Pancreas (tissue), 10 donors: ENCODE measurements around the gene PPOX. TPM values are rescaled to one million over a fixed set of nuclear protein-coding genes. Genes with fewer than 3 reads are reported as not detected.
A peak's percentile ranks its signal among the peaks of the same experiment; 100 is the strongest.

Experiments
- ATAC-seq, 4 donors: fragments of 200-7000 bp; cut with Tn5 transposase; one replicate each; pipeline versions ENCODE4 v1.8.0 to v1.9.1; 2020; ENCODE audit warnings: mild to moderate bottlenecking in 4 of 4, moderate library complexity in 4 of 4
- DNase-seq, 6 donors: peaks; one replicate each; pipeline ENCODE4 v3.0.0-alpha.2; 2020
- FAIRE-seq: peaks from 2 replicates; lab custom pipeline; 2012; peaks lifted over from hg19 to GRCh38; lab: Jason Lieb, UNC
- H3K27ac ChIP-seq, 4 donors: fragments of 200-600 bp; sonication (generic); 1 replicate in 3 of 4; 2 replicates in 1 of 4; pipeline versions ENCODE4 v1.5.0 to v1.8.0; 2020
- H3K27me3 ChIP-seq, 4 donors: fragments of 200-600 bp; one replicate each; pipeline ENCODE4 v1.8.0; 2021
- H3K36me3 ChIP-seq, 3 donors: fragments of 200-600 bp; sonication (generic) in 1 of 3; one replicate each; pipeline versions ENCODE4 v1.5.0 to v1.8.0; 2020 to 2021
- H3K4me1 ChIP-seq, 3 donors: fragments of 200-600 bp; one replicate each; pipeline ENCODE4 v1.8.0; 2021
- H3K4me3 ChIP-seq, 4 donors: fragments of 200-600 bp; sonication (generic) in 2 of 4; one replicate each; pipeline versions ENCODE4 v1.5.0 to v1.8.0; 2020 to 2021
- H3K9me3 ChIP-seq, 4 donors: fragments of 200-600 bp; one replicate each; pipeline ENCODE4 v1.8.0; 2021
- WGBS, 2 donors: extraction: QIAGEN DNeasy Blood & Tissue Kit; methylation state at CpG; one replicate each; pipeline ENCODE4 v1.1.7; 2013; 5-methylcytosine and 5-hydroxymethylcytosine counted together
- intact Hi-C, 3 donors: fragments of 100-400 bp; cut with DNase I; formaldehyde crosslinking; loops; one replicate each; pipeline versions ENCODE4 v1.11.1 to v1.14.2; 2022
- polyA plus RNA-seq, 2 donors: library from polyadenylated mRNA; stranded (reverse); fragments of 200-250 nt; gene quantifications; one replicate each; pipeline ENCODE4 v1.2.3, GENCODE V29; 2013
- total RNA-seq, 6 donors: library from RNA; stranded (reverse); fragmentation: NEBNext Ultra II Directional in 4 of 6; extraction: Animal tissue kit (Norgen Biotek cat#: 25700) in 4 of 6; gene quantifications; one replicate each; pipeline versions ENCODE4 v1.2.1 to v1.2.4, GENCODE V29; 2021 to 2023
- TF ChIP-seq, protein P1 (sequence below), 4 donors: fragments of 200-600 bp; sonication (generic) in 3 of 4; IDR thresholded peaks; one replicate each; pipeline versions ENCODE4 v1.5.0 to v1.8.0; 2021; ENCODE audit warnings: antibody characterized with exemption in 4 of 4
- donor health status: healthy with polysubstance abuse.
- donor health status: DM: no; HTN: no; CAD: no; lungs with moderate emphysema.
- donor health status: DM: no; HTN: no; CAD: no.
- donor health status: control.
- donor health status: control.
- donor health status: Bipolar disorder and iron deficiency.
- donor health status: DM: yes; HTN: yes; CAD: no.
- donor health status: DM: no; HTN: no; CAD: no.
- donor health status: DM: no; HTN: no; CAD: no.
- donor health status: DM: yes; HTN: yes; CAD: no.

PPOX gene
- total and polyA plus RNA-seq, 8 donors: 7.4 to 56.4 (median 13.1) TPM

DNA sequence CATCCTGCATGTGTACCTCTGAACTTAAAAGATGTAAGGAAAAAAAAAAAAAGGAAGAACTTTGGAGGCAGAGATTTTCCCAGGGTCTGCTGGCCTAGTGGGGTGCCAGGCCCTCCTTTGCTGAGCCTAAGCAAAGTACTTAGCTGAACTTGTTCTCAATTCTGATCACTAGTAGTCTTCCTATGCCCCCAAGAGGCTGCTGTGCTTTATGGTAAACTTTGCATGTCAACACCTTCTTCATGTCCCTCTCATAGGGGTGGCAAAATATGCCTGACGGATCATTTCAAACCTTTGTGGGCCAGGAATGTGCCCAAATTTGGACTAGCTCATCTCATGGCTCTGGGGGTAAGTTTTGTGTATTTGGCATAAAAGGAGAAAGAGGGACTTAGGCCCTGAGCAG is 8.4 kb upstream of the PPOX start:
- Histone ChIP-seq H3K9me3 (no peaks in the 10 kb centered on the region), H3K27ac (no peak overlapping the region), H3K27me3 (no peaks in the 10 kb centered on the region), H3K4me1 (peaks cover 8 to 19% (median 11%) of the 10 kb centered on the region in 3 donors), H3K4me3 (no peak overlapping the region), H3K36me3 (no peaks in the 10 kb centered on the region)
- DNase-seq (no peak), FAIRE-seq (no peak), ATAC-seq (no peak)
- TF ChIP-seq, protein P1, sequence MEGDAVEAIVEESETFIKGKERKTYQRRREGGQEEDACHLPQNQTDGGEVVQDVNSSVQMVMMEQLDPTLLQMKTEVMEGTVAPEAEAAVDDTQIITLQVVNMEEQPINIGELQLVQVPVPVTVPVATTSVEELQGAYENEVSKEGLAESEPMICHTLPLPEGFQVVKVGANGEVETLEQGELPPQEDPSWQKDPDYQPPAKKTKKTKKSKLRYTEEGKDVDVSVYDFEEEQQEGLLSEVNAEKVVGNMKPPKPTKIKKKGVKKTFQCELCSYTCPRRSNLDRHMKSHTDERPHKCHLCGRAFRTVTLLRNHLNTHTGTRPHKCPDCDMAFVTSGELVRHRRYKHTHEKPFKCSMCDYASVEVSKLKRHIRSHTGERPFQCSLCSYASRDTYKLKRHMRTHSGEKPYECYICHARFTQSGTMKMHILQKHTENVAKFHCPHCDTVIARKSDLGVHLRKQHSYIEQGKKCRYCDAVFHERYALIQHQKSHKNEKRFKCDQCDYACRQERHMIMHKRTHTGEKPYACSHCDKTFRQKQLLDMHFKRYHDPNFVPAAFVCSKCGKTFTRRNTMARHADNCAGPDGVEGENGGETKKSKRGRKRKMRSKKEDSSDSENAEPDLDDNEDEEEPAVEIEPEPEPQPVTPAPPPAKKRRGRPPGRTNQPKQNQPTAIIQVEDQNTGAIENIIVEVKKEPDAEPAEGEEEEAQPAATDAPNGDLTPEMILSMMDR (IDR thresholded peaks at IDR 0.05): no peak
- WGBS, 2 donors: 89 to 91% methylated on average over 1 of the region's 1 CpG
- intact Hi-C loops: no loop called here

GRCh38 chr1:161158316-161159010 is 7.8 kb upstream of the PPOX start:
- TF ChIP-seq, protein P1 (IDR thresholded peaks at IDR 0.05): no peak
- Histone ChIP-seq H3K27ac (peak overlapping the region in 3 of 4 donors; percentile 66 to 87 (median 84)), H3K27me3 (no peaks in the 10 kb centered on the region), H3K36me3 (no peaks in the 10 kb centered on the region), H3K4me3 (peak overlapping the region in 3 of 4 donors; percentile 81 to 95 (median 92)), H3K4me1 (peaks cover 8 to 17% (median 11%) of the 10 kb centered on the region in 3 donors), H3K9me3 (no peaks in the 10 kb centered on the region)
- no peak for FAIRE-seq
- no peak for ATAC-seq
- no peak for DNase-seq
- intact Hi-C loops: no loop called here
- 58 to 60% methylated on average over 9 of the region's 9 CpGs for WGBS, 2 donors

DNA sequence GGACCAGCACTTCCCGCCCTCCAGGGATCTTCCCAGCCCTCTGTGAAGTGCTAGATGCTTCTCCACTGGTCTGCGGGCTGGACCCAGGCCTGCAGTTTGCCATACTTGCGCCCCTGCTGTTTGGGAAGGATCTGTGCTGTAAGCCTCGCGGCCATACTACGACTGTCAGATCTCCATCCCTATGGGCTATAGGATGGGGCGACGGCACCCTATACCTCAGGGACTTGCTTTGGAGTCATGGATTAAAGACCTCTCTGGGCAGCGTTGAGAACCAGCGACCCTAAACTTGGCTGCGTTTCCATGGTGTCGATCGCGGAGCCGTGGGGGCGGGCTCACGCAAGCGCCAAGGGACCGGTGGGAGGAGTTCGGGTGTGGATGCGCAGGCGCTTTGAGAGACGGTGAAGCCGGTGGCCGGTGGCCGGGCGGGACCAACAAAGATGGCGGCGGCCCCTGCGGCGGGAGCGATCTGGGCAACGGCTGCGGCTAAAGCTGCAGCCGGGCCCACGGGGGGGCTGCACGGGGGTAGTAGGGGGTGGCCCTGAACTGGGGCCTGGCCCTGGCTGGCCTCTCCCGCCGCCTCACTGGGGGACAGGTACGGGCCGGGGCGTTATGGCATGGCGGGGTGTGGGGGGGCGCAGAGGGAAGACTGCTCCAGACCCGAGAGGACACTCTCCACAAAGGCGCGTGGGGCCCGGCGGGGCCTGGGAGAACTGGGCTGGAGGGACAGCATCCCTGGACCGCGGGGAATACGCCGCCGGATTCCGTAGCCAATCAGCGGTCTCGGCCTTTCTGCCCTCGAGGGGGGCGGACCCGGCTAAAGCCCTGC is 6.9 kb upstream of the PPOX start, which contains the start of gene USP21:
TSS of gene USP21 (plus strand) at position 414 of the 826 bp plus-strand sequence. CDS start 1,141 bp downstream, outside the sequence.
- Histone ChIP-seq H3K9me3 (no peaks in the 10 kb centered on the region), H3K27ac (peak within 1 kb of the TSS; percentile 58 to 87 (median 75)), H3K36me3 (no peaks in the 10 kb centered on the region), H3K27me3 (no peaks in the 10 kb centered on the region), H3K4me1 (peaks cover 8 to 17% (median 11%) of the 10 kb centered on the region in 3 donors), H3K4me3 (peak within 1 kb of the TSS; percentile 81 to 95 (median 91))
- FAIRE-seq: no peak
- peak; percentile 95 to 97 (median 96) for ATAC-seq
- intact Hi-C loops: no loop called here
- TF ChIP-seq, protein P1 (IDR thresholded peaks at IDR 0.05): no peak
- 1 to 2% methylated on average over 52 to 60 of the region's 60 CpGs for WGBS, 2 donors
- peak; percentile 90 to 98 (median 94) for DNase-seq

GRCh38 chr1:161159913-161160243 is 6.3 kb upstream of the PPOX start:
- intact Hi-C loops: no loop called here
- DNase-seq: no peak
- no peaks in the 10 kb centered on the region for H3K9me3 ChIP-seq
- no peak for FAIRE-seq
- peak overlapping the region; percentile 81 to 95 (median 91) for H3K4me3 ChIP-seq
- 2 to 3% methylated on average over 11 of the region's 11 CpGs for WGBS, 2 donors
- peaks cover 8 to 17% (median 11%) of the 10 kb centered on the region in 3 donors for H3K4me1 ChIP-seq
- no peaks in the 10 kb centered on the region for H3K36me3 ChIP-seq
- peak overlapping the region; percentile 58 to 87 (median 75) for H3K27ac ChIP-seq
- TF ChIP-seq, protein P1 (IDR thresholded peaks at IDR 0.05): no peak
- H3K27me3 ChIP-seq: no peaks in the 10 kb centered on the region
- peak in 1 of 4 donors; percentile 13 for ATAC-seq
